Muscle of back (tissue), 11 donors: ENCODE measurements around the gene PLCH1. TPM values are rescaled to one million over a fixed set of nuclear protein-coding genes. Genes with fewer than 3 reads are reported as not detected.

Experiments
- DNase-seq, 3 donors: peaks; one replicate each; pipeline versions ENCODE4 v3.0.0 to v3.0.0-alpha.2; 2013
- polyA plus RNA-seq, 10 donors: library from polyadenylated mRNA; unstranded; fragments of 120-200 nt; gene quantifications; one replicate each; pipeline ENCODE4 v1.2.1, GENCODE V29; 2013; ENCODE audit not compliant: insufficient read length in 10 of 10

Gene PLCH1
- polyA plus RNA-seq, 10 donors = 0.18 to 0.75 (median 0.32) TPM

GRCh38 chr3:155347901-155348300, 397.0 kb downstream of the PLCH1 start:
- no peak for DNase-seq

DNA sequence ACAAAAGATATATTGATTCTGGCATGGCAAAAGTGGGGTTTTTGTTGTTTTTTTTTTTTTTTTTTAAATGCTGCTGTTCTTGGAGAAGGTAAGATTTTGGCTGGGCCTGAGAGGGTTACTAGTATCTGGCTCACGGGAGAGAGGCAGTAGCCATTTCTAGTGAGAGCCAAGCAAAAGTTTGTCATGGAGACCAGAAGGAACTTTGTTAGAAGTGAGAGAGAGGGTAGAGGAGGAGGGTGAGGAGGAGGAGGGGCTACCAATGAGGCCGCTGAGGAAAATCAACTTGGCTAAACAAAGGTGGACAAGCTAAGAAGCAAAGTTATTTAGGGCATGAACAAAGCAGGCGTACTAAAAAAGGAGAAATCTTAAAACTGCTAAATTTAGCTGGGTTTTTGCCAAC, 402.5 kb downstream of the PLCH1 start:
- no peak for DNase-seq

GRCh38 chr3:155339052-155339451, 405.8 kb downstream of the PLCH1 start:
- no peak for DNase-seq

DNA sequence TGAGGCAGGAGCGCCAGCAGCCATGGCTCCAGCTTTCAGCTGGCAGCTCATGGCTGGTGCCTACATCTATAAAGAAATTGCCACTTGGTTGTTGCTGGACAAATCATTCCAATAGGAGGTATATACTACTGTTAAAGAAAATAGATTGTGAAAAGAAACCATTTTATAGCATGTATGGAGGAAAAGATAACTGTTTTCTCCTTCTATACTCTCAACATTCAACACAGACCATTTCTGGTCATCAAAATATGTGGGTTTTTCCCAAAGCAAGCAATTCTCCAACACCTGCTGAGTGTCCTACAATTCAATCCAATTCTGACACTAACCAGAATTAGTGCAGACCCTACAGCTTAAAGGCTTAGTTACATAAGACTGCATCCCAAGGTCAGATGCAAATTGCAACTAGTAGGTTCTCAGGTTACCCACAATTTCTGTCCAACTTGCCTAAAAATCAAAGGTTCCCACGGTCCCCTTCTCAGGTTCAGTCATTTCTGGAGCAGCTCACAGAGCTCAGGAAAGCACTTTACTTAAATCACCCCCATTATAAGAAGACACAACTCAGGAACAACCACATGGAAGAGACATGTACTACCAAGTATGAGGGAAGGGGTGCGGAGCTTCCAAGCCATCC, 409.0 kb downstream of the PLCH1 start:
- DNase-seq = no peak

DNA sequence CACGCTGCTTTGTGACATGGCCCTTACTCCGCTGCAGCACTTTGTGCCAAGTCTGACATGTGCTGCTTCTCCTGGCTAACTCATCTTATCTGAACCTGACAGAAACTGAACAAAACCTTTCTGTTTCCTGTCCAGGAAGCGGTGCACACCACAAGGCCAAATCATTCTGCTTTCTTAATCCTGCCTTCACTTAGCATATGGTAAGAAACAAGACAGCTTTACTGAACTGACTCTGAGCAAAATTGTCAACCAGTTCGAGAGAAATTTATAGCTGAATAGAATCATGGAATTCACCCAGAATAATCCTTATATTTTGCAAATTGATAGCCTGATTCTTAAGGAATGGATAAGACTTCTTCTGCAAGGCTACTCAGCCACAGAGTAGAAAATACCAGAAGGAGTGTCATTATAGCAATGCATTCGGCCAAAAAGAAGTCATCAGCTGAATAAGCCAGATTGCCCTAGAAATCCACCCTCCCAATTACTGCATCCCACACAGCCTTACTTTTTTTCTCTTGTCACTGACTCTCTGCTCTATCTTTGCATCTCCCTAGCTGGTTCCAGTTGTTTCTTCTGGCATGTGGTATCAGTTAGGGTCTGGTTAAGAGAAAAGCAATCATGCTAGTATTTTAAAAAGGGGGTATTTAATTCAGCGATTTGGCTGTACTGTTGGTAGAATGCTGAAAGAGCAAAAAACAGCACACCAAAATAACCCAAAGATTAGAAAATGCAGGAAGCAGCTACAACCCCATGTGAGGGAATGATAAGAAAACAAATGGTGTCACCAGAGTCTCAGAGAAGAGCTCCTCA, 409.8 kb downstream of the PLCH1 start:
- DNase-seq = no peak

- no peak for DNase-seq
Observed at GRCh38 chr3:155334215-155334913, 410.5 kb downstream of the PLCH1 start.

DNA sequence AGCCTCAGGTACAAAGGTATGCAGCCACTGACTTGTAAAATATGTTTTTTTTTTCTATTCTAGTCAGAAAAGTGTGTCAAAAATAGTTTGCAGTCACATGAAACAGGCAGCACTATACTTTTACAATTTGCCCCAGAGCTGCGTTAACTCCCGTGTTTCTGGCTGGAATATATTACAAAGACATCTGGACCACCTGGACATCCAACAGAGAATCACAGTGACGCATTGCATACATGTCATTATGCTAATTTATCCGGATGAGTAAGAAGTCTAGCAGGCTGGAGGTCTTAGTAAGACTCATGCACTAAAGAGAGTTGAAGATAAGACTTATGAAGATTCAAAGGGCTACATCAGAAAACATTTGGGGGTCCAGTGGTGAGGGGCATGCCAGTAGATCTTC, 412.2 kb downstream of the PLCH1 start:
- DNase-seq = no peak

- no peak for DNase-seq
Observed at GRCh38 chr3:155331078-155331477, 413.8 kb downstream of the PLCH1 start.

DNA sequence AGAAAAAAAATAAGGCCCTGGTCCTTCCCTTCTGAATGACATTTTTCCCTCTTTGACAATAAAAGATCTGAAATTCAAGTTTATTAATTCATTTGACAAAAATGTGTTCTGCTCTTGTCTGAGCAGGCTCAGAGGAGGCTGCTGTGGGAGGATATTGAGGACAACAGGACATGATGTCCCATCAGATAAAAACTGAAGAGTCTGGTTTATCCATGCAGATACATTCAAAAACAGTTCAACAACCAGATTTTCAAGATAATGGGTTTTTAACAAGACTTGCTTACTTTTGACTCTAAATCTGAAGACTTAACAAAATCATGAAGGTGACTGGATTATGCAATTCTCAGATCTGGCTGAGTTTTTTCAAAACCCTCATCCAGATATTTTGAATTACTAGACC, 414.5 kb downstream of the PLCH1 start:
- DNase-seq = no peak

- no peak for DNase-seq
Observed at GRCh38 chr3:155329513-155330048, 415.3 kb downstream of the PLCH1 start.

DNA sequence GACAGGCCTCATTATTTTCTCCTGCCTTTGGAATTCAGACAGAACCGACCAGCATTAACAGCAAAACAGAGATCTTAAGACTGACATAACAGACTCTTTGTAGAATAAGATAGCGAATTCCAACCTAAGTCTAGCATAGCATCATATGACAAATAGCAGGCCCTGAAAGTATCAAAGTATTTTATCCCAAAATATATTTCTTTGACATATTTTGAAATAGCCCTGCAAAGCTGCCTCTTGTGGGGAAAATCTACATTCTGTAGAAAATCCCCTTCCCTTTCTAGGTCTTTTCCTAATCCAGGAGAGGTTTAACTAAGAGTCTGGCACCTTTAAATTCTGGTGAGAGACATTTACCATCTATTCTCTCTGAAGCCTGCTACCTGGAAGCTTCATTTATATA, 417.0 kb downstream of the PLCH1 start:
- no peak for DNase-seq

- no peak for DNase-seq
Observed at GRCh38 chr3:155327430-155327829, 417.4 kb downstream of the PLCH1 start.

DNA sequence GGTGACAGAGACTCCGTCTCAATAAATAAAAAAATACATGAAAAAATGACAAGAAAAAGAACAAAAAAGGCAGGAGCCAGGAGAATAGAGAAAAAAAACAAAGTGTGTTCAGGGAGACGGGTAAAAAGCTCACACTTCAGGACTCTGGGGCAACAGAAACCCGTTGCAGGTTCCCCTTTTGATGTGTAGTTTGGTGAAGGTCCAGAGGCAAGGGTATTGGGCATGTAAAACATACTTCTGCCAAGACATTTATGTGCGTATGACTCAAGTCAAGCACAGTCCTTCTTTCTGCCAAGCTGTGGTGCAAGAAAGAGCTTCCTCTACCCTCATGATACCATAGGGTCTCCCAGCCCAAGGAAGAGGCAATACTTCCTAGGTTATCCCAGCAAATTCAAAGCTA, 418.0 kb downstream of the PLCH1 start:
- no peak for DNase-seq

DNA sequence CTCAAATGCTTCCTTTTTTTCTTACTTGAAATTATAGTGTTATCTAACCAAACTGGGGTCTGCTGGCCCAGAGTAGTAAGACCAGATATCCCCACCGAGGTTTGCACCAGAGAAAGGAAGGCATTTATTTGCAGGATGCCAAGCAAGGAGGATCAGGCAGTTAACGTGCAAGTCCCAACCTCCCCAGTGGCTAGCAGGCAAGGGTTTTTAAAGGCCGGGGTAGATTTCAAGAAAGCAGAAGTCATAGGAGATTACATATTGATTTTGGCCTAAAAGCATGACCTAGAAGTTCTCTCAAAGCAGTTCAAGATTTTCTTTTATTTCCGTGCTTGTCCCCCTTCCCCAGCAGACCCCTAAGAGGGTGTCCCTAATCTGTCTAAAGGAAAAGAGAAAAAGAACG, 418.6 kb downstream of the PLCH1 start:
- DNase-seq = no peak

Other genes with a start within 250 kb of the PLCH1 start
- gene C3orf33, start 61.2 kb upstream of the PLCH1 start, polyA plus RNA-seq = 1 to 10 TPM; 2.7 to 5.6 (median 3.6) TPM
- gene SLC33A1, start 109.4 kb upstream of the PLCH1 start, polyA plus RNA-seq = 10 to 100 TPM; 12.1 to 20.9 (median 16.4) TPM
- 10 to 100 TPM; 38.9 to 56.8 (median 49.9) TPM for gene GMPS, start 125.6 kb upstream of the PLCH1 start, polyA plus RNA-seq